Activated CD4-positive, CD25-positive, alpha-beta regulatory T cell treated with anti-CD3 and anti-CD28 coated beads, Interleukin-2, amount 50 U/mL, for 72 hours (primary cell): ENCODE data around the gene COL15A1.

Experiments
- DNase-seq: peaks from one replicate; pipeline ENCODE4 v3.0.0; 2021

Gene COL15A1

DNA sequence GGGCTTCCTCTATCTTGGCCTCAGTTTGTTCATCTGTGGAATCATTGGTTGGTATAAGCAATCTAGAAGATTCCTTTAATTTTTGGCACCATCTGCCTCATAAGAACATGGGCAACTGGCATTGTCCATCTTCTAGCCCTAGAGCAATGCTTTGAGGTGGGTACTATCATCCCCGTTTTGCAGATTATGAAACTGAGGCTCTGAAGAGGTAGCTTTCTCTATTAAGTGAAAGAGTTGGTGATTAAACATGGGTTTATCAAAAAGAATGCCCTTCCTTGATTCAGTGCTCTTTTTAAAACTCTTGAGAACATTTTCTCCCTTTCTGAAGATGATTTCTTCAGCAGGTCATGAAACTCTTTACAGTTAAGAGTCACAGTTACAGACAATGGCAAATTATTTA is 118.8 kb downstream of the COL15A1 start:
- DNase-seq = no peak

DNA sequence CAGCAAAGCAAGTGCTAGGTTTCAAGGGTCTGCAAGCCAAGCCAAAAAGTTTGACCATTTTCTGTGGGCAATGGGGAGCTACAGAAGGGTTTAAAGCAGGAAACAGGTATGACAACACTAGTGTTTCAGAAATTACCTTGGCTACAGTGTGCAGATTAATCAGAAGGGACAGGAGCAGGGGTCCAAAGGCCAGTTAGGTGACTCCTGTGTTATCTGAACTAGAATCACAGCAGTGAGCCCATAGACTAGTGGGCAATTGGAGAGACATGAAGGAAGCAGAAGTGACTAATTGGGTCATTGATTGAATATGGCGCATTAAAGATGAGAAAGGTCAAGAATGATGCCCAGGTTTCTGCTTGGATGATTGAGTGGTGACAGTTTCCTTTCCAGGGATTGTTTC is 119.8 kb downstream of the COL15A1 start:
- DNase-seq = no peak

DNA sequence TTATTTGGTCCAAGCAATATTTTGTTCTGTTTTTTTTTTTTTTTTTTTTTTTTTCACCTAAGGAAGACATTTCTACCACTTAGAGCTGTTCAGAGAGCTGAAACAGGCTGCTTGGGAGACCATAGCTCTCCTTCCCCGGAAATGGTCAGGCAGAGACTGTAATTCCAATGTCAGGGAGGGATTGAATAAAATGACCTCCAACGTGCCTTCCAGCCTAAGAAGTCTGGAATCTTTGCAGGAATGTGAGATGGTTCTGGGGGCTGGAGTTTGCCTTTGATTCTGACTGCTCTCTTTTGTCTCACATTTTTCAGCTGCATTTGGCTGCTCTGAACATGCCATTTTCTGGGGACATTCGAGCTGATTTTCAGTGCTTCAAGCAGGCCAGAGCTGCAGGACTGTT is 122.9 kb downstream of the COL15A1 start:
- no peak for DNase-seq

DNA sequence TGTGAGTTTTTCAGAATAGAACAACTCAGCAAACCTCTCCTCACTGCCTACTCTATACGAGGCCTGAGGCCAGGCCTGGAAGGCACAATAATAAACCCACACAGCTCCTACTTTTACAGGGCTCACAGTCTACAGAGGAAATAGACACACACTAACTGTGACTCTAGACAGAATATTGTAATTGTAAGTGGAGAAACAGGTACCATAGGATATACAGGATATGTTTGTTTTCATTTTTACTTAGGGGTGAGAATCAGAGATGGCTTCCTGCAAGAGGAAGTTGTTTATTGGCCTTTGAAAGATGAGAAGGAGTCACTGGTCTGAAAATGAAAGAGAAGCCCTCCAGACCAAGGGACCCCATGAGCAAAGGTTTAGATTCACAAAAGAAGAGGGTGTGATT is 125.4 kb downstream of the COL15A1 start:
- DNase-seq = no peak

DNA sequence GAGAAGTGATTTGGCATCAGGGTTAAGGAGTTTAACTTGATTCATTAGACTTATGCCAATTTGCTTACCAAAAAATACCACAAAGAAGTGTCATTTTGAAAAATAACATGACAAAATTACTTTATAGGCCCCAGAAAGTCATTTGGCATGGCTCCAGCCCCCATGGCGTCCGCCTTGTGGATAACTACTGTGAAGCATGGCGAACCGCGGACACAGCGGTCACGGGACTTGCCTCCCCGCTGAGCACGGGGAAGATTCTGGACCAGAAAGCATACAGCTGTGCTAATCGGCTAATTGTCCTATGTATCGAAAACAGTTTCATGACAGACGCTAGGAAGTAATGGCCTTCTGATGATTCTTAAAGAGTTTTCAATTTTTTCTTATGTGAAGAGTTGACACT is 125.8 kb downstream of the COL15A1 start:
- no peak for DNase-seq

DNA sequence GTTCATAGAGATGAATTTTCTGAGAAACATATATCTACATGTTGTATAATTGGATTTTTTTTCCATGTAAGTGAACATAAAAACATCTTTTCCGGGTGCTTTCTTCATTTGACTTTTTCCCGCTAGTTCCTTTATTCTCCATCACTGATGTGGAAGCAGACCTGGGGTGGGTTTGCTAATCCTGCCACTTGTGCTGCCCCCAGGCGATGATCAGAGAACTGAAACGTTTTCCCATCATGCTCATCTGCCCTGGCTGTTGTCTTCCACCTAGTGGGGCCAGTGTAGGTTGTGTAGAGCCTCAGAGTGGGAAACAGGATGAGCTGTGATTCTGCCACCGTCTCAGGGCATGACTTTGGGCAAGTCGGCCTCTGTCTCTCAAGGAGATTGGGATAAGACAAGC is 127.0 kb downstream of the COL15A1 start:
- DNase-seq = no peak

DNA sequence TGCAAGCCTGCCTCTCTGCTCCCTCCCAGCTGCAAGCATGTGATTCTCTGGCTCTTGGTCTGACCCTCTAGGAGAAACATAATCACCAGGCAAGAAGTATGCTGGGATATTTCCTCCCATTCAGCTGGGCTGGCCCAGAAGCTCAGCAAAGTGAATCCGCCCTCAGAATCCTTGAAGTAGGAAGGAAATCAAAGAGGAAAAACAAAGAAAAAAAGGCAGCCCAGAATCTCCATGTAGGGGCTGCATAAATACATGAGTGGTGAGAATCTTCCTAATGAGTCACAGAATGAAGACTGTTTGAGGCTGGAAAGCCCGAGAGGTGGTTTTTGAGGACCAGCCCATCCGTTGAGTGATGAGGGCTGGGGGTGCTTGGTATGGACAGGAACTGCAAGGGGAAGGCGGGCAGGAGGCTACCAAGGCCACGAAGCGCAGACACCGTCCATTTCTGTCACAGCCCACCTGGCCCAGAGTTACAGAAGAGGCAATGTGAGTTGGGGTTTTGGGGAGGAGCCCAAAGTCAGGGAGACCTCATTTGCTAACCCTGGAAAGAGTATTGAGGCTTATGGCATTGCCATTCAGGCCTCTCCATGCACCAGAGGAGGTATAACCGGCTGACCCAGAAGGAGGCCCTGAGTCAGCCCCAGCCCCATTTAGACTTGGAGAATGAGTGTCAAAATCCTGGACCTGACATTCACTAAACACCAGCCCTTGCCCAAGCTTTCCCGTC is 127.8 kb downstream of the COL15A1 start:
- no peak for DNase-seq

DNA sequence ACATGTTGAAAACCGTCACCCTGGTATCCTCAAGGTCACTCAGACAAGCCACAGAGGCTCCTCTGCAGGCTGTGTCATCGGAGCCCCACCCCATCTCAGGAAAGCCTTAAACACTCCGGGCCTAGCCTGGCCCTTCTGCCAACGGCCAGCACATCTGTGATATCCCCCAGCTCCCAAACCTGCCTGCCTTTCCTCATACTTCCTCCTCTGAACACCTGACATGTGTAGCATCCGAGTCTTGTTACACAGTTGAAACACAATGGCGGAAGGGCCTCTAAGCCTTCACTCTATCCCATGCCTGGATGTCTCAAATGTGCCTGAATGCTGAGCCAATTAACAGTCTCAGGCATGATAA is 128.3 kb downstream of the COL15A1 start:
- no peak for DNase-seq

DNA sequence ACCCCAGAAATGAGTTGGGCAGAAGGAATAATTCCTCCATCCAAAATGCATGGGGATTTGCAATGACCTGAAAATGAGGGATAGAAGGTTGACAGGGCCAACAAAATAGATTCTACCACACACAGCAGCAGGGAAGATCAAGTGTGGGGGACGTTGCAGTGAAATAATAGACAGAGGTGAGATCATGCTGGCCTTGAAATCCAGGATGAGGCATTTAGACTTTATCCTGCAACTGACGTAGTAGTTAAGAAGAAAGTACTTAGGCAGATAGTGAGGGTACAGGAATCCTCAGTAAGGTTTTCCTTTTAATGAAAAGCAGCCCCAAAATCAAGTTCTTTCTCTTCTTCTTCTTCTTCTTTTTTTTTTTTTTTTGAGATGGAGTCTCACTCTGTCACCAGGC is 129.6 kb downstream of the COL15A1 start:
- no peak for DNase-seq

DNA sequence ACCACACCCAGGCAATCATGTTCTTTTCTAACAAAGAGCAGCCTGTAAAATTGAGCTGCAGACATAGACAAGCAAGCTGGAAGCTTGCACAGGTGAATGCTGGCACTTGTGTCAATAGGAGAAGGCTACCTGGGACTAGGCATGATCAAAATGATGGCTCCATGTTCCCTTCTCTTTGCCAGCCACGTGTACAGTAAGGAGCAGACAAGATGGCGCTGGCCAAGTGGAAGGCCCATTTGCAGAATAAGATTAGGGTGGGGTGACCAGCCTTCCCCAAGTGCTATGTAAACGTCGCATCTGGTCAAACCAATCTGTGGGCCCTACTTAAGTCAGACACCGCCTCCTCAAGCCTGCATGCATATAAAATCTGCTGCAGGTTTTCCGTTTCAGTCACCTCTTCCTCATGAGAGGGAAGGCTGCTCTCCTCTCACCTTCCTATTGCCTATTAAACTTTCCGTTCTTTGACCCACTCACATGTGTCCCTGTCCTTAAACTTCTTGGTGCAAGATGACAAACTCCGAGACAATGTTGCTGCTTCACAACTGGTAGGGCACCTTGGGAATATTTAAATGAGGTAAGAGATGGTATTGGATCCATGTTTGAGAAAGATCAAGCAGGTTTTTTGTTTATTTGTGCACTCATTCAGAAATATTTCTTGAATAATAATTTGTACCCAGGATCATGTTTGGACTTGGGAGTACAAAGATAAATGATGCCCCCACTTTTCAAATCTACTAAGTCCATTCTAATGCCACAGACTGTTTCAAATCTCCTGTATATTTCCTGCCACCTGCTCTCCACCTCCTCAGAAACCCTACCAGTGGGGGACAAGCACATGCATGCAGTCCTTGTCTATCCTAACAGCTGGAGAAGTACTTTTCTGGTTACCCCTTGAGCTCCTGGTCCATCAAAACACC is 130.5 kb downstream of the COL15A1 start:
- no peak for DNase-seq

DNA sequence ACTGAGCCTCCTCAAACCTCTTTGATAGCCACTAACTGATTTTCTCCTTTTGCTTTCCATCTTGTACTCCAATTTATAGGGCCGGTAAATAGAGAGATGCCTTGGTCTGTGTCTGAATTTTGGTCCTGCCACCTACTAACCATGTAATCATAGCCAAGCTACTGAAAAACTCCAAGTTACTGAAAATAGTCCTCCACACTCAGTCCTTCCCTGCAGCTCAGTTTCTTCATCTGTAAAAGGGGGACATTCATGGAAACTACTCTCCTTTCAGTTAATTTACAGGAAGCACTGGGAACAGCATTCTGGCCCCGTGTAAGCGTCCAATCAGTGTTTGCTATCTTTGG is 131.2 kb downstream of the COL15A1 start:
- no peak for DNase-seq

DNA sequence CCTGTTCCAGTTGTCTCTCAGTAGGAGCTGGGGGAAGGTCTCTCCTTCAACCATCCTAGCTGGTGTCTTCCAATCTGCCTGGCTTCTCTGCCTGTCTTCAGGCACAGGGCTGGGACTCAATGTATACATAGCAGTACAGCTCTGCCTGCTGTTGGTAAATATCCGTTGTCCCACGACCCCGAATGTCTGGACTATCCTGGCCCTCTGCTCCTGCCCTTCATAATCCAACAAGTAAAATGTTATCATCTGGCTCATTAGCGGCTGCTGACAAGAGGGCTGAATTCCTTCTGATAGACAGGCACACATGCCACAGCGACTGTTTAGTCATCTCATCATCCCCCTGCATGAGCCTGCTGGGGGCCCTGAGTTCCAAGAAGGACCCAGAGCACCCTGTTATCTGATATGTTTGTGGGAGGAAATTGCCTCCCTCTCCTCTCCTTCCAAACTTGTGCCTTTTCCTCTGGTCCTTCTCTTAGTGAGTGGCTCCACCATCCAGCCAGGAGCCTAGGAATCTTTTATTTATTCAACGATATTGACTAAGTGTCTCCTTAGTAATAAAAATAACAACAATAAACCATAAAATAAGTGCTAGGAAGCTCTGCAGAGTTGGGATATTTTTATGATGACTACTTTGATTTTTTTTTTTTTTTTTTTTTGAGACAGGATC is 131.7 kb downstream of the COL15A1 start:
- no peak for DNase-seq

DNA sequence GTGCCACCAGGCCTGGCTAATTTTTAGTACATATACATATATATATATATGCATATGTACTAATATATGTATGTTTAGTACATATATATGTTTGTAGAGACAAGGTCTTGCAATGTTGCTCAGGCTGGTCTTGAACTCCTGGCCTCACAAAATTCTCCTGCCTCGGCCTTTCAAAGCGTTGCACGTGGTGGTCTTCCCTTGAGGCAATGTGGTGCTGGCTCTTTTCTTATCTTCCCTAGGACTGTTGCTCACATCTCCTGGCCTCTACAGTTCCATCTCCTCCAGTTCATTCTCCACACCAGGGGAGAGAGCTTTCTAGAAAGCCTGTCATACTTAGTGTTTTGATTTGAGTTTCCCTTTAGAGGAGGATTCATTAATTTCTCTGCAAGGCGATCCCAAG is 132.3 kb downstream of the COL15A1 start:
- DNase-seq = no peak

DNA sequence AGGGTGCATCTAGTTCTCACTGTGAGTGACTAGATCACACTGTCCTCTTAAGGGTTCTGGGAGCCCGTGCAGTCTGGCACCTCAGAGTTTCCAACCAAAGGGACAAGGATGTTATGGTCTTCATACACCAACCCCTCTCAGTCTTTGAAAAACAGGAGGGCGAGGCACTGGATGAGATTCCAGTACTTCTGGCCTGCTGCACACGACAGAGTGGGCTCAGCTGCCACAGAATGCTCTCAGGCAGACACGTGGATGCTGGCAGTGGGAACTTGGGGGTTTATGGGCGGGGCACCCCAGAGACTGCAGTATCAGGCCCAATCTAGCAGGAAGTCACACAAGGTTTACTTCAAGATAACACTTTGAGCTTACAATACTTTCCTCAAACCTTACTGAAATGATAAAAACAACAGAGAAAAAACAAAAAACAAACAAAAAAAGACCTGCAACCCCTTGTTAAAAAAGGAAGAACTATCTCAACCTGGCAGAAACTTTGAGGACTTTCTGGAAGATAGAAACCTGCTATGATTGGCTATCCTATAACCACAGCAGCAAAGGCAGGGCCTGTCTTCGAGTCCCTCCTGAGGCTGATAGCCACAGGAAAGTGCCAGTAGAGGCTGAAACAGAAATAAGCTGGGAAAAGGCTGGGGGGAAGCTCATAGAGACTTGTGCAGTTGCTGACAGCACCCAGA is 132.9 kb downstream of the COL15A1 start:
- DNase-seq = no peak

DNA sequence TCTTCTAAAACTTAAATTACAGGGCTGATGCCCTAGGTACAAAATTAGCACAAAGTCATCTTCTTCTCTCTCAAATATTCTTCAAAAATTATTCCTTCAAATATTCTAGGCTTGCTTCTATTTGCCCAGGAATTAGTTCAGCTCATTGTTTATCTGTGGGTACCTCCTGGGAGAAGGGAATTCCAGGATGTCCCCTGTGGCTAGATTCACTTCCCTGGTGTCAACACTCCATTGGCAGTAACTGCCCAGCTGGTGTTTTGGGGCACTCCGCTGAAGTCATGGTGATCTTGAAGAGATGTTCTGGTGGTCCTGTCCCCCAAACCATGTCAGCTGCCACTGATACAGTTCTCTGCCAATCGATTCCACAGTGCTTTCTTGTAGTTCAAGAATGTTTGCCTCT is 135.0 kb downstream of the COL15A1 start:
- no peak for DNase-seq

DNA sequence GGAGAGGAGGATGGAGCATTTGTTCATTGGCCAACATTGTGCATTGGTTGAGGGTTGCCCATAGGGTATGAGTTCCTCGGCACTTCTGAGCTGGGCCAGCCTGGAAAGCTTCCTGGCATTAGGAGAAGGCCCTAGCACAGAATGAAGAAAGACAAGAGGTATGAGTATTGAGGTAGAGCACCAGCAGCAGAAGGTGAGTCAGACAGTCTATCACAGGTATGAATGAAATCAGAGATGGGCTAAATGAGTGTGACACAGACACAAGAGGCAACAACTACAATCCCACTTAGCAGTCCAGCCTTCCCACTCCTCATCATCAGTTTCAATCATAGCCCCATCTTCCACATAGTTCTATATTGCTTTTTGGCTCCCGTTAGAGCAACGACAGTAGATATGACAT is 135.8 kb downstream of the COL15A1 start:
- DNase-seq = no peak

DNA sequence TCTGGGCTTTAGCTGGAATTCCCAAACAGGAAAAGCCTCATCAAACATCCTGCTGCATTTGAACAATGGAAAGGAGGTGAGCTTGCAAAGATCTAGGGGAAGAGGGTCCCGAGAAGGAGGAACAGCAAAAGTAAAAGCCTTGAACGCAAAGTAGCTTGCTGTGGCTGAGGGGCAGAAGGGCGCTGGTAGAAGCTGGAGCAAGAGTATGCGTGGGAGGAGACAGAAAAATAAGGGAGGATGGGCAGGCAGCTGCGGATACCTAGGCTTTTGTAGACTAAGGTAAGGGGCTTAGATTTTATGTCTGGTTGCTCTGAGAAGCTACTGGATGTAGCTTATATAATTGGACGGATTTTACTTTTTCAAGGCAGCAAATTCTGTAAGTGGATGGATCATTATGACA is 139.3 kb downstream of the COL15A1 start:
- DNase-seq = no peak

DNA sequence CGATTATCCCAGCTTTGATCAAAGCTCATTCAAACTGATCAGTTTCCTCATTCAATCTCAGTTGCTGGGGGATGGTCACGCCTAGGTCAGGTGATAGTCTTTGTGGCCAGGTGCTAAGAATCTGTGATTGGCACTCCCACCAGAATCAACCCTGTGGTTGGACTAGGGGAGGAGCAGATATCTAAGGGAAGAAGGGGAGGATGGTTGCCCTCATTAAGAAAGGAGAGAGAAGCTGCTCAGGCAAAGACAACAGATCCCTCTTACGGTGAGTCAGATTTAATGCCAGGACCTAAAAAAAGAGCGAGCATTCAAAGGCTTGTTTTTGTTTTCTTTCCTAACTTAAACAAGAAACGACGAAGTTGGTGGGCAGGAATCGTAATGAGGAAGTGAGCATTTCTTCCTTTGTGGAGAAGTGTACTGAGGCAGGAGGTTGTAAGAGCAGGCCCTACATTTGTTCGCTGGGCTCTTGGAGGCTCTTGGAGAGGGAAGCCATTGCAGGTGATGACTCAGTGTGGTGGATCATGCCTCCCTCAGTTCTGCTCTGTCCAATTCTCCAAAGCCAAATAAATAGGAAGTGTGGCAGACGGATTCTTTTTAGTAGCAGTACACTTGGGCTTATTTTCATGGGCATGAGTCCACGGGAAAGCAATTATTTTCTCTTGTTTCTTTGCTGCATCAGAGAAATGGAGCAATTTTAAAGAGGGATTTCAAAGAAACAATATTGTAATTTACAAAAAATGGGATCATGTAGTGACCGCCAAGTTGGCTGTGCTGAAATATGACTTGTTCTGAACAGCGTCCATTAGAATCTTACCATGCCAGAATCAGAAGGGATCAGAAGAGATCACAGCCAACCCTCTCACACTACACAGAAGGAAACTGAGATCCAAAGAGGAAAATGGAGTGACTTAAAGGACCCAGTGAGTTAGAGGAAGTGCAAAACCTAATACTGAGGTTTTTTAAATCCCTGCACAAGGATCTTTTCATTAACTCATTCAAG is 142.5 kb downstream of the COL15A1 start:
- no peak for DNase-seq

DNA sequence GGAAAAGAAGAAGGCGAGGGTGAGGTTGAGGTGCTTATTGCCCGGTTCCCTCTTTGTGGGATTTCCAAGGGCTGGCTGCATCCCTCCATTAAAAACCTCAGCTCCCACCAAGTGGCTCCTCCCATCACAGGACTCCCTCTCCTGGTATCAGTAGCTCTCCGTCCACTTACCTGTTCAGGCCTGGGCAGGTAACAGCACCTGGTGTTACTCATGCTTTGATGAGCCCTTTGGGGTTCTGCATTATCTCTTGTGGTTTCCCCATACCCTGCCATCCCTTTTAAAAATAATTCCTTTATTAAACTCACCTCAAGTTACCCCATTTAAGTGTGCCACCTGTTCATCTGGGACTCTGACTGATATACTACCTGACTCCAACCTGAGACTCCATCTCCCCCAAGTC is 143.8 kb downstream of the COL15A1 start:
- no peak for DNase-seq

DNA sequence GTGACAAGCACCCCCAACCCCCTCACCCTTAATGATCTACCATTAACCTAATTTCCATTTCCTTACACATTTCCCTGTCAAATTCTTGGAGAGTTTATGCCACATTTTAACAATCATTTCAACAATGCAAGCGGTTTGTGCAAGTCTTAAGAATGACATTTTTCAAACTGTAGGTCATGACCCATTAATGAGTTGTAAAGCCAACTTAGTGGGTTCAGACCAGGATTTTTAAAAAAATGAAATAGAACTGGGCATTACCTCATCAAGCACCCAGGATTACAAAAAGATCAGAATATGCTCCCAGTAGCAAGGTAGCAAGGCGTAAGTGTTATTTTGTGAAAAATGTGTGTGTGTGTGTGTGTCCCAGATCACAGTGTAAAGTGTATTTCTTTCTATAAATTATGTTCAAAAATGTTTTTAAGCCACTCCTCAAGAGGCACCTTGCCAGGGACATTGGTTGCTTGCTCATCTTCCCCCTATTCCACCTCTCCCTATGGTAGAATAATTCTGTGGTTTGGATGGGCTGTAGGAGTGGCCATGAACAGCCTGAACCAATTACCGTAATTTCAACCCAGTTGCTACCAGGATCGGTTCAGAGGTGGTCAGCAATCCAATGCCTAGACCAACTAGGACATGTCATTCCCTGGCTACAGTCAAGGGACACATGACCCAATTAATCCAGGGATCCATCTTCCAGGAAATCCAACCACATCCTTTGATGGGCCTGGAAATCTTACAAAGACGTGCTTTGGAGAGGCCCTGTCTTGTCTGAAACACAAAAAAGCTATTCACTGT is 146.8 kb downstream of the COL15A1 start:
- no peak for DNase-seq
